Stomach (tissue), 4 donors: ENCODE results near the gene BOLA1.

Experiments used
- CTCF ChIP-seq, 7 experiments: fragments of 450-650 bp in 4 of 7; fragments of 200-600 bp in 3 of 7; sonication (generic) in 3 of 7; IDR thresholded peaks; one replicate each; pipeline ENCODE4 v1.5.1; 2016 to 2019; ENCODE audit warnings: antibody characterized with exemption in 7 of 7, control low read depth in 2 of 7, mild to moderate bottlenecking in 1 of 7
- POLR2A ChIP-seq, 4 donors: fragments of 450-650 bp; IDR thresholded peaks; one replicate each; pipeline ENCODE4 v1.6.1; 2016; ENCODE audit warnings: antibody characterized with exemption in 4 of 4, control low read depth in 2 of 4, mild to moderate bottlenecking in 1 of 4, moderate library complexity in 1 of 4

- TF ChIP-seq CTCF (IDR thresholded peaks at IDR 0.05) (no peak), POLR2A (IDR thresholded peaks at IDR 0.05) (no peak)
These were observed 27.7 kb downstream of the BOLA1 start for GRCh38 chr1:149927056-149927562.
